K562 (cell line): ENCODE results near the gene ACTRT2. TPM values are rescaled to one million over a fixed set of nuclear protein-coding genes. Genes with fewer than 3 reads are reported as not detected.

Experiments
- ATAC-seq: fragments of 200-7000 bp; cut with Tn5 transposase; 3 replicates; pipeline ENCODE4 v1.9.1; 2020; ENCODE audit warnings: moderate library complexity
- BruUV-seq: library from RNA; stranded (reverse); fragments of 400-500 nt; replicated peaks from 2 replicates; lab custom pipeline; 2021; lab: Mats Ljungman, UMichigan
- CTCF ChIA-PET: fragments of 300-600 bp; formaldehyde crosslinking; extraction: SDS; loops from one replicate; lab custom pipeline; 2021; ENCODE audit warnings: low intra/inter-chr PET ratio; lab: Yijun Ruan, JAX
- POLR2A ChIA-PET: fragments of 300-600, 350-650 bp; sonication (Branson Sonifier 250); formaldehyde crosslinking; extraction: SDS; loops from one replicate; lab custom pipeline; 2021; ENCODE audit warnings: antibody characterized with exemption, inconsistent platforms; lab: Yijun Ruan, JAX
- DNase-seq, 4 experiments: peaks; one replicate each; pipeline versions ENCODE4 v3.0.0 to v3.0.0-alpha.2; 2011 to 2018; ENCODE audit warnings: low spot score in 3 of 4, mixed read lengths in 3 of 4; ENCODE audit errors: extremely low read depth in 1 of 4
- FAIRE-seq: peaks from 2 replicates; lab custom pipeline; 2011; peaks lifted over from hg19 to GRCh38; lab: Jason Lieb, UNC
- H2AFZ ChIP-seq: 2 replicates; pipeline ENCODE4 v1.6.0; 2011; ENCODE audit warnings: low read depth, low read length, control low read depth, inconsistent platforms
- H3K27ac ChIP-seq: fragments of 200-600 bp; 3 replicates; pipeline ENCODE4 v1.8.0; 2011; ENCODE audit warnings: low read depth, mild to moderate bottlenecking, control low read depth, inconsistent platforms, low read length, moderate library complexity, mixed read lengths; ENCODE audit errors: extremely low read depth
- H3K27me3 ChIP-seq, 2 experiments: fragments of 300-600 bp in 1 of 2; 2 replicates in 1 of 2; 3 replicates in 1 of 2; pipeline versions ENCODE4 v1.6.0 to v1.8.0; 2011; ENCODE audit warnings: inconsistent platforms in 2 of 2, low read length in 2 of 2, mild to moderate bottlenecking in 1 of 2, mixed read lengths in 1 of 2, moderate library complexity in 1 of 2; ENCODE audit not compliant: control insufficient read depth in 2 of 2, insufficient read depth in 2 of 2
- H3K36me3 ChIP-seq: fragments of 300-600 bp; 3 replicates; pipeline ENCODE4 v1.8.0; 2011; ENCODE audit warnings: mild to moderate bottlenecking, low read length, inconsistent platforms; ENCODE audit not compliant: control insufficient read depth, insufficient read depth
- H3K4me1 ChIP-seq, 2 experiments: fragments of 200-600 bp in 1 of 2; replicated peaks in 1 of 2; 2 replicates in 1 of 2; 3 replicates in 1 of 2; pipeline versions ENCODE4 v1.5.1 to v1.8.0; 2011; ENCODE audit warnings: inconsistent platforms in 2 of 2, low read length in 2 of 2, mild to moderate bottlenecking in 1 of 2, mixed read lengths in 1 of 2, moderate library complexity in 1 of 2; ENCODE audit not compliant: control insufficient read depth in 2 of 2, insufficient read depth in 2 of 2
- H3K4me2 ChIP-seq: 2 replicates; pipeline ENCODE4 v1.6.1; 2011; ENCODE audit warnings: low read length, control low read depth, inconsistent platforms, mixed read lengths; ENCODE audit not compliant: insufficient read depth
- H3K4me3 ChIP-seq: fragments of 200-600 bp; sonication (generic), shearing (Covaris generic); 2 replicates; pipeline ENCODE4 v1.5.1; 2016; ENCODE audit warnings: control low read depth, inconsistent platforms
- H3K79me2 ChIP-seq: fragments of 200-600 bp; 3 replicates; pipeline ENCODE4 v1.8.0; 2011; ENCODE audit warnings: low read length, inconsistent platforms; ENCODE audit not compliant: control insufficient read depth, insufficient read depth
- H3K9ac ChIP-seq, 2 experiments: 2 replicates each; pipeline versions ENCODE4 v1.6.0 to v1.6.1; 2011; ENCODE audit warnings: low read depth in 2 of 2, low read length in 2 of 2, control low read depth in 1 of 2, inconsistent platforms in 1 of 2, mild to moderate bottlenecking in 1 of 2, mixed read lengths in 1 of 2; ENCODE audit not compliant: insufficient read depth in 1 of 2
- H3K9me1 ChIP-seq: one replicate; pipeline ENCODE4 v1.6.0; 2011; ENCODE audit warnings: inconsistent platforms, mild to moderate bottlenecking, low read length, moderate library complexity; ENCODE audit not compliant: control insufficient read depth, insufficient read depth
- H3K9me3 ChIP-seq: replicated peaks from 2 replicates; pipeline ENCODE4 v1.5.1; 2011; ENCODE audit warnings: low read depth, low read length, inconsistent platforms; ENCODE audit not compliant: control insufficient read depth, insufficient read depth
- H4K20me1 ChIP-seq: replicated peaks from 2 replicates; pipeline ENCODE4 v1.6.1; 2011; ENCODE audit warnings: low read length, inconsistent platforms, mixed read lengths; ENCODE audit not compliant: control insufficient read depth, insufficient read depth
- JUN ChIP-seq, 2 experiments: sonication (generic) in 1 of 2; formaldehyde crosslinking in 1 of 2; IDR thresholded peaks; 2 replicates each; pipeline versions ENCODE4 v1.6.1 to v1.8.0; 2012 to 2022; ENCODE audit warnings: borderline replicate concordance in 2 of 2, mild to moderate bottlenecking in 2 of 2, improper control_type of control experiment in 1 of 2, low read depth in 1 of 2, low read length in 1 of 2, missing genetic modification reagents in 1 of 2
- SRSF1 ChIP-seq: fragments of 200-400 bp; formaldehyde crosslinking; IDR thresholded peaks from 2 replicates; pipeline ENCODE4 v1.6.1; 2017; ENCODE audit warnings: mild to moderate bottlenecking, low read depth, low read length, moderate library complexity
- WGBS: fragments of 100-300 bp; shearing (Covaris generic); methylation state at CpG from one replicate; pipeline ENCODE4 v1.1.6; 2016; ENCODE audit warnings: low coverage, mixed read lengths; ENCODE audit not compliant: insufficient coverage; ENCODE audit errors: missing lambda C conversion rate; 5-methylcytosine and 5-hydroxymethylcytosine counted together
- in situ Hi-C: fragments of 300-500 bp; cut with MboI; formaldehyde crosslinking; loops from 4 replicates; pipeline ENCODE4 v1.15.0; 2018; ENCODE audit warnings: inconsistent platforms, mixed read lengths
- intact Hi-C: fragments of 100-400 bp; cut with micrococcal nuclease; formaldehyde crosslinking; loops from 2 replicates; pipeline ENCODE4 v1.14.2; 2022
- polyA plus RNA-seq, 8 experiments: library from polyadenylated mRNA; depleted of rRNA in 4 of 8; stranded (reverse) in 5 of 8; unstranded in 3 of 8; fragments of >200 nt; fragmentation: Nextera tagmentation in 2 of 8; fragmentation: Illumina TruSeq in 1 of 8; extraction: Ambion mirVana in 2 of 8; extraction: Trizol in 1 of 8; gene quantifications; 2 replicates each; pipeline versions ENCODE4 v1.2.1 to v1.2.3, GENCODE V29; 2011 to 2014; ENCODE audit warnings: inconsistent platforms in 1 of 8, missing spikeins in 1 of 8
- total RNA-seq, 7 experiments: library from RNA; depleted of rRNA in 6 of 7; stranded (reverse); fragments of >200 nt in 6 of 7; fragmentation: Illumina TruSeq in 2 of 7; extraction: Trizol in 2 of 7; gene quantifications; 2 replicates each; pipeline versions ENCODE4 v1.2.1 to v1.2.3, GENCODE V29; 2011 to 2021; ENCODE audit warnings: low replicate concordance in 1 of 7
- TF ChIP-seq, protein P1 (sequence below): fragments of 200-600 bp; sonication (generic); IDR thresholded peaks from one replicate; pipeline ENCODE4 v1.6.1; 2012; ENCODE audit warnings: mild to moderate bottlenecking, low read depth, low read length, inconsistent platforms

Gene ACTRT2
- total and polyA plus RNA-seq, 9 of the 15 experiments (the other 6 are each of a cell fraction or from before 2014, with no cell fraction given), result not detected

DNA sequence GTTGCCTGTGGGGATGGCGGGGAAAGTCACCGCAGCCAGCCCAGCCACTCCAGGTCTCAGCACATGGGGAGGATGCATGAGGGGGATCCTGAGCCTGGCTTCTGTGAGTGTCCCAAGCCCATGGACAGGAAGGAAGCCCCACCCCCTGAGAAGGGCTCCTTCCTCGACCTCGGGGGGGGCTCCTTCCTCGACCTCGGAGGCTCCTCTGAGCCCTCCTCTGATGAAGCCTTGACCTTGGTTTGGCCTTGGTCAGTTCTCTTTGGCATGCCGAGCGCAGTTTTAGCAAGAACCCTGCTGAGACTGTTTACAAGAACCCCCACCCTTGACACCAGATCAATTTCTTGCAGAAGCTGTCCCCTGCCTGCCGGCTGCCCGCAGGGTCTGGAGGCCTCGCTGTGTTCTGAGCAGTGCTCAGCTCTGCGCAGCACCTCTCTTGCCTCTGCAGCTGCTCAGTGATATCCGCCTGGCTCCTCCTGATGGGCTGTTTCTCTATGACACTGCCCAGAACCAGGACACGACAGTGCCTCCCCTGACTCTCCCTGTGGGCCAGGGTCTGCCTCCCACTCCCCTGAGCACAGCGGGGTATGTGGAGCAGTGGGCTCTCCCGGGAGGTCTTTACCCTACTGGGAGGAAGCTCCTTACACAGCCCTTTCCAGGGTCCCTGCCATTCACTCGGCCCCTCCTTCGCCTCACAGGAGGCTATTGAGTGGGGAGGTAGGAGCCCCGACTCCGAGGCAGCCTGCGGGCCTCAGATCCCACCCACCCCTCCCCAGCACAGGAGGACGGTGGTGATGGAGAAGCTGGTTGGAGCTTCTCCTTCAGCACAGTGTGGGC lies 15.4 kb downstream of the ACTRT2 start:
- under 1% methylated on average over 18 of the region's 22 CpGs for WGBS
- FAIRE-seq, result no peak
- POLR2A ChIA-PET, result interaction anchor here (0.6 kb wide), 4 partner anchors 97 to 785 kb away, joined by 3 to 4 read pairs (median 3); no protein-coding TSS in a partner anchor
- TF ChIP-seq SRSF1 (no peak), JUN (IDR thresholded peaks at IDR 0.05; ENCODE audit: borderline replicate concordance, low read depth, low read length) (no peak), JUN (CRISPR knock-in tag; IDR thresholded peaks at IDR 0.05; ENCODE audit: borderline replicate concordance) (no peak)
- TF ChIP-seq, protein P1, sequence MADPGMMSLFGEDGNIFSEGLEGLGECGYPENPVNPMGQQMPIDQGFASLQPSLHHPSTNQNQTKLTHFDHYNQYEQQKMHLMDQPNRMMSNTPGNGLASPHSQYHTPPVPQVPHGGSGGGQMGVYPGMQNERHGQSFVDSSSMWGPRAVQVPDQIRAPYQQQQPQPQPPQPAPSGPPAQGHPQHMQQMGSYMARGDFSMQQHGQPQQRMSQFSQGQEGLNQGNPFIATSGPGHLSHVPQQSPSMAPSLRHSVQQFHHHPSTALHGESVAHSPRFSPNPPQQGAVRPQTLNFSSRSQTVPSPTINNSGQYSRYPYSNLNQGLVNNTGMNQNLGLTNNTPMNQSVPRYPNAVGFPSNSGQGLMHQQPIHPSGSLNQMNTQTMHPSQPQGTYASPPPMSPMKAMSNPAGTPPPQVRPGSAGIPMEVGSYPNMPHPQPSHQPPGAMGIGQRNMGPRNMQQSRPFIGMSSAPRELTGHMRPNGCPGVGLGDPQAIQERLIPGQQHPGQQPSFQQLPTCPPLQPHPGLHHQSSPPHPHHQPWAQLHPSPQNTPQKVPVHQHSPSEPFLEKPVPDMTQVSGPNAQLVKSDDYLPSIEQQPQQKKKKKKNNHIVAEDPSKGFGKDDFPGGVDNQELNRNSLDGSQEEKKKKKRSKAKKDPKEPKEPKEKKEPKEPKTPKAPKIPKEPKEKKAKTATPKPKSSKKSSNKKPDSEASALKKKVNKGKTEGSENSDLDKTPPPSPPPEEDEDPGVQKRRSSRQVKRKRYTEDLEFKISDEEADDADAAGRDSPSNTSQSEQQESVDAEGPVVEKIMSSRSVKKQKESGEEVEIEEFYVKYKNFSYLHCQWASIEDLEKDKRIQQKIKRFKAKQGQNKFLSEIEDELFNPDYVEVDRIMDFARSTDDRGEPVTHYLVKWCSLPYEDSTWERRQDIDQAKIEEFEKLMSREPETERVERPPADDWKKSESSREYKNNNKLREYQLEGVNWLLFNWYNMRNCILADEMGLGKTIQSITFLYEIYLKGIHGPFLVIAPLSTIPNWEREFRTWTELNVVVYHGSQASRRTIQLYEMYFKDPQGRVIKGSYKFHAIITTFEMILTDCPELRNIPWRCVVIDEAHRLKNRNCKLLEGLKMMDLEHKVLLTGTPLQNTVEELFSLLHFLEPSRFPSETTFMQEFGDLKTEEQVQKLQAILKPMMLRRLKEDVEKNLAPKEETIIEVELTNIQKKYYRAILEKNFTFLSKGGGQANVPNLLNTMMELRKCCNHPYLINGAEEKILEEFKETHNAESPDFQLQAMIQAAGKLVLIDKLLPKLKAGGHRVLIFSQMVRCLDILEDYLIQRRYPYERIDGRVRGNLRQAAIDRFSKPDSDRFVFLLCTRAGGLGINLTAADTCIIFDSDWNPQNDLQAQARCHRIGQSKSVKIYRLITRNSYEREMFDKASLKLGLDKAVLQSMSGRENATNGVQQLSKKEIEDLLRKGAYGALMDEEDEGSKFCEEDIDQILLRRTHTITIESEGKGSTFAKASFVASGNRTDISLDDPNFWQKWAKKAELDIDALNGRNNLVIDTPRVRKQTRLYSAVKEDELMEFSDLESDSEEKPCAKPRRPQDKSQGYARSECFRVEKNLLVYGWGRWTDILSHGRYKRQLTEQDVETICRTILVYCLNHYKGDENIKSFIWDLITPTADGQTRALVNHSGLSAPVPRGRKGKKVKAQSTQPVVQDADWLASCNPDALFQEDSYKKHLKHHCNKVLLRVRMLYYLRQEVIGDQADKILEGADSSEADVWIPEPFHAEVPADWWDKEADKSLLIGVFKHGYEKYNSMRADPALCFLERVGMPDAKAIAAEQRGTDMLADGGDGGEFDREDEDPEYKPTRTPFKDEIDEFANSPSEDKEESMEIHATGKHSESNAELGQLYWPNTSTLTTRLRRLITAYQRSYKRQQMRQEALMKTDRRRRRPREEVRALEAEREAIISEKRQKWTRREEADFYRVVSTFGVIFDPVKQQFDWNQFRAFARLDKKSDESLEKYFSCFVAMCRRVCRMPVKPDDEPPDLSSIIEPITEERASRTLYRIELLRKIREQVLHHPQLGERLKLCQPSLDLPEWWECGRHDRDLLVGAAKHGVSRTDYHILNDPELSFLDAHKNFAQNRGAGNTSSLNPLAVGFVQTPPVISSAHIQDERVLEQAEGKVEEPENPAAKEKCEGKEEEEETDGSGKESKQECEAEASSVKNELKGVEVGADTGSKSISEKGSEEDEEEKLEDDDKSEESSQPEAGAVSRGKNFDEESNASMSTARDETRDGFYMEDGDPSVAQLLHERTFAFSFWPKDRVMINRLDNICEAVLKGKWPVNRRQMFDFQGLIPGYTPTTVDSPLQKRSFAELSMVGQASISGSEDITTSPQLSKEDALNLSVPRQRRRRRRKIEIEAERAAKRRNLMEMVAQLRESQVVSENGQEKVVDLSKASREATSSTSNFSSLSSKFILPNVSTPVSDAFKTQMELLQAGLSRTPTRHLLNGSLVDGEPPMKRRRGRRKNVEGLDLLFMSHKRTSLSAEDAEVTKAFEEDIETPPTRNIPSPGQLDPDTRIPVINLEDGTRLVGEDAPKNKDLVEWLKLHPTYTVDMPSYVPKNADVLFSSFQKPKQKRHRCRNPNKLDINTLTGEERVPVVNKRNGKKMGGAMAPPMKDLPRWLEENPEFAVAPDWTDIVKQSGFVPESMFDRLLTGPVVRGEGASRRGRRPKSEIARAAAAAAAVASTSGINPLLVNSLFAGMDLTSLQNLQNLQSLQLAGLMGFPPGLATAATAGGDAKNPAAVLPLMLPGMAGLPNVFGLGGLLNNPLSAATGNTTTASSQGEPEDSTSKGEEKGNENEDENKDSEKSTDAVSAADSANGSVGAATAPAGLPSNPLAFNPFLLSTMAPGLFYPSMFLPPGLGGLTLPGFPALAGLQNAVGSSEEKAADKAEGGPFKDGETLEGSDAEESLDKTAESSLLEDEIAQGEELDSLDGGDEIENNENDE, result no peak

More for the DNA sequence above, 15.4 kb downstream of the ACTRT2 start:
- ATAC-seq, result no peak
- DNase-seq, result no peak
- in situ Hi-C loops, result no loop called here
- H3K9me3 ChIP-seq, result no peaks in the 10 kb centered on the region
- peaks cover 3 to 29% of the 10 kb centered on the region in 2 experiments; a peak in 3 of 5 replicates for H3K27me3 ChIP-seq
- no peak overlapping the region for H3K27ac ChIP-seq
- H2AFZ ChIP-seq, result no peak overlapping the region
- H3K79me2 ChIP-seq, result no peaks in the 10 kb centered on the region
- no peak overlapping the region for H3K4me3 ChIP-seq
- no TSS peak for BruUV-seq
- intact Hi-C loops, result no loop called here
- H4K20me1 ChIP-seq, result no peaks in the 10 kb centered on the region
- no peak overlapping the region for H3K4me2 ChIP-seq
- CTCF ChIA-PET, result no interaction called here
- no peaks in the 10 kb centered on the region for H3K9me1 ChIP-seq
- no peaks in the 10 kb centered on the region for H3K36me3 ChIP-seq
- H3K4me1 ChIP-seq, result no peaks in the 10 kb centered on the region; a peak in 1 of 5 replicates
- no peak overlapping the region for H3K9ac ChIP-seq
